ENCODE data around the gene NOS1. TPM values are rescaled to one million over a fixed set of nuclear protein-coding genes. Genes with fewer than 3 reads are reported as not detected.

NOS1 gene
- total RNA-seq, 1 experiment from 2014 or later = 25.2 TPM

DNA sequence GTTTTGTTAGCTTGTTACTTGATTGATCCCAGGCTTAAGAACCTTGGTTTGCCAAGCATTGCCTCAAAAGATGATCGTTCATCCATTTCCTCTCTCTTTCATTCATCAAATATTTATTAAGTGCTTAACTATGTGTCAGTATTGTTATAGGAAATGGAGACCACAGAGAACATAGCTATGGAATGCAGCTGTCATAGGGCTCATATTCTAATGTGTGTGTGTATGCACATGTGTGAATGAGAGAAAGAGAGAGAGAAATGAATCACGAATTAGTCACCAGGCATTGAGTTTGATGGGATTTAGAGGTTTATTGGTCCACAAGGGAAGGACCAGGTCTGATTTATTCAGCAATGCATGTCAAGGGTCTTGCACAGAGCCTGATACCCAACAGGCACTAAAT lies 100.2 kb downstream of the NOS1 start:
- no peak overlapping the region for H3K4me3 ChIP-seq (ENCODE audit: low read depth, low read length, poor library complexity, severe bottlenecking)
- TF ChIP-seq, protein P1, sequence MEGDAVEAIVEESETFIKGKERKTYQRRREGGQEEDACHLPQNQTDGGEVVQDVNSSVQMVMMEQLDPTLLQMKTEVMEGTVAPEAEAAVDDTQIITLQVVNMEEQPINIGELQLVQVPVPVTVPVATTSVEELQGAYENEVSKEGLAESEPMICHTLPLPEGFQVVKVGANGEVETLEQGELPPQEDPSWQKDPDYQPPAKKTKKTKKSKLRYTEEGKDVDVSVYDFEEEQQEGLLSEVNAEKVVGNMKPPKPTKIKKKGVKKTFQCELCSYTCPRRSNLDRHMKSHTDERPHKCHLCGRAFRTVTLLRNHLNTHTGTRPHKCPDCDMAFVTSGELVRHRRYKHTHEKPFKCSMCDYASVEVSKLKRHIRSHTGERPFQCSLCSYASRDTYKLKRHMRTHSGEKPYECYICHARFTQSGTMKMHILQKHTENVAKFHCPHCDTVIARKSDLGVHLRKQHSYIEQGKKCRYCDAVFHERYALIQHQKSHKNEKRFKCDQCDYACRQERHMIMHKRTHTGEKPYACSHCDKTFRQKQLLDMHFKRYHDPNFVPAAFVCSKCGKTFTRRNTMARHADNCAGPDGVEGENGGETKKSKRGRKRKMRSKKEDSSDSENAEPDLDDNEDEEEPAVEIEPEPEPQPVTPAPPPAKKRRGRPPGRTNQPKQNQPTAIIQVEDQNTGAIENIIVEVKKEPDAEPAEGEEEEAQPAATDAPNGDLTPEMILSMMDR (conservative IDR thresholded peaks at IDR 0.05; ENCODE audit: low read depth, low read length) = no peak
- no peak for TF ChIP-seq EZH2 (IDR thresholded peaks at IDR 0.05; ENCODE audit: borderline replicate concordance, low read depth, low read length, poor library complexity, severe bottlenecking)
- no peaks in the 10 kb centered on the region for H3K27me3 ChIP-seq (replicated peaks; ENCODE audit: insufficient read depth, low read depth, low read length, poor library complexity)
- CTCF ChIA-PET = no interaction called here
- intact Hi-C loops (cut with micrococcal nuclease; ENCODE audit: unreplicated experiment) = no loop called here
- H3K4me1 ChIP-seq (ENCODE audit: insufficient read depth, low read length, poor library complexity, severe bottlenecking) = no peaks in the 10 kb centered on the region
- DNase-seq (ENCODE audit: low spot score) = peak; percentile 80
- BruUV-seq (replicated peaks) = no TSS peak
- POLR2A ChIA-PET (ENCODE audit: low non-redundant PET) = interaction anchor here (0.8 kb wide), 1 partner anchor 205 kb away, joined by 11 read pairs; no protein-coding TSS in a partner anchor
- H3K27ac ChIP-seq (ENCODE audit: low read depth, low read length, poor library complexity, severe bottlenecking) = no peak overlapping the region
- no peaks in the 10 kb centered on the region for H3K9me3 ChIP-seq (ENCODE audit: low read depth, low read length, poor library complexity, severe bottlenecking)
- peaks cover 14% of the 10 kb centered on the region for H3K36me3 ChIP-seq (ENCODE audit: insufficient read depth, low read length, poor library complexity, severe bottlenecking)

DNA sequence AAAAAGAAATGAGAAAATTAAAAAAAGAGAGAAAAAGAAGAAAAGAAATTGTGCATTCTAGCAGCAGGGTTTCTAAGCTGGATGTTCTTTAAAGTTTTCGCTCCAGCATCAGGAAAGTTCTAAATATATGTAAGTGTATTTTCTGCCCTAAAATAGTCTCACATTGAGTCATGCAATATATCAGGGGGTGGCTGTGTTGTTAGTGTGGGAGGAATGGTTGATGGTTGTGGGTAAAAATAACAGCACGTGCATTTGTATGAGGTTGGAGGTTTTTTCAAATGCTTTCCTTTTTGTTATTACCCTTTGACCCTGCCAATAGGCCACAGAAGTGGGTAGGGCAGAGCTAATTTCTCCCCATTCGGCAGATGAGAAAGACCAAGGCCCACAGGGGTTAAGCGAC lies 106.0 kb downstream of the NOS1 start:
- no peak for DNase-seq (ENCODE audit: low spot score)
- BruUV-seq (replicated peaks) = no TSS peak
- intact Hi-C loops (cut with micrococcal nuclease; ENCODE audit: unreplicated experiment) = no loop called here
- ChIA-PET POLR2A (ENCODE audit: low non-redundant PET) (no interaction called here), CTCF (no interaction called here)
- Histone ChIP-seq H3K9me3 (ENCODE audit: low read depth, low read length, poor library complexity, severe bottlenecking) (no peaks in the 10 kb centered on the region), H3K4me1 (ENCODE audit: insufficient read depth, low read length, poor library complexity, severe bottlenecking) (no peaks in the 10 kb centered on the region), H3K27ac (ENCODE audit: low read depth, low read length, poor library complexity, severe bottlenecking) (no peak overlapping the region), H3K27me3 (replicated peaks; ENCODE audit: insufficient read depth, low read depth, low read length, poor library complexity) (no peaks in the 10 kb centered on the region), H3K4me3 (ENCODE audit: low read depth, low read length, poor library complexity, severe bottlenecking) (no peak overlapping the region), H3K36me3 (ENCODE audit: insufficient read depth, low read length, poor library complexity, severe bottlenecking) (peaks cover 32% of the 10 kb centered on the region)
- TF ChIP-seq EZH2 (IDR thresholded peaks at IDR 0.05; ENCODE audit: borderline replicate concordance, low read depth, low read length, poor library complexity, severe bottlenecking) = no peak
- TF ChIP-seq, protein P1 (conservative IDR thresholded peaks at IDR 0.05; ENCODE audit: low read depth, low read length) = no peak

DNA sequence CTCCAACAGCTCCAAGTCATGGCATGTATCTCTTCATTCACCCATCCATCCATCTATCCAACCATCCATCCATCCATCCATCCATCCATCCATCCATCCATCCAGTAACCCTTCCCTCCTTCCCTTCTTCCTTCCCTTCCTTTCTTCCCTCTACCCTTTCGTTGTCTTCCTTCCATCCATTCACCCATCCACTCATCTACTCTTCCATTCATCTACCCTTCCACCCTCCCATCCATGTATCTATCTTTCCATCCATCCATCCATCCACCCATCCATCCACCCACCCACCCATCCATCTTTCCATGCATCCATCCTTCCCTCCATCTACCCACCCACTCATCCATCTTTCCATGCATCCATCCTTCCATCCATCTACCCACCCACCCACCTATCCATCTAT lies 117.9 kb downstream of the NOS1 start:
- POLR2A ChIA-PET (ENCODE audit: low non-redundant PET) = no interaction called here

More for the DNA sequence above, 117.9 kb downstream of the NOS1 start:
- DNase-seq (ENCODE audit: low spot score) = no peak
- CTCF ChIA-PET = no interaction called here
- Histone ChIP-seq H3K4me1 (ENCODE audit: insufficient read depth, low read length, poor library complexity, severe bottlenecking) (no peaks in the 10 kb centered on the region), H3K9me3 (ENCODE audit: low read depth, low read length, poor library complexity, severe bottlenecking) (no peaks in the 10 kb centered on the region), H3K36me3 (ENCODE audit: insufficient read depth, low read length, poor library complexity, severe bottlenecking) (peaks cover 6% of the 10 kb centered on the region), H3K27ac (ENCODE audit: low read depth, low read length, poor library complexity, severe bottlenecking) (no peak overlapping the region), H3K4me3 (ENCODE audit: low read depth, low read length, poor library complexity, severe bottlenecking) (no peak overlapping the region), H3K27me3 (replicated peaks; ENCODE audit: insufficient read depth, low read depth, low read length, poor library complexity) (no peaks in the 10 kb centered on the region)
- TF ChIP-seq, protein P1 (conservative IDR thresholded peaks at IDR 0.05; ENCODE audit: low read depth, low read length) = no peak
- no peak for TF ChIP-seq EZH2 (IDR thresholded peaks at IDR 0.05; ENCODE audit: borderline replicate concordance, low read depth, low read length, poor library complexity, severe bottlenecking)
- no TSS peak for BruUV-seq (replicated peaks)
- intact Hi-C loops (cut with micrococcal nuclease; ENCODE audit: unreplicated experiment) = no loop called here

Measured in A673 (cell line).